PC-9 (cell line): ENCODE results near the gene EPHB1. TPM values are rescaled to one million over a fixed set of nuclear protein-coding genes. Genes with fewer than 3 reads are reported as not detected.

Source experiments
- BruUV-seq: library from RNA; stranded (reverse); fragments of 400-500 nt; replicated peaks from 2 replicates; lab custom pipeline; 2021; lab: Mats Ljungman, UMichigan
- CTCF ChIA-PET: fragments of 300-600 bp; sonication (Branson Sonifier 250); formaldehyde crosslinking; loops from one replicate; lab custom pipeline; 2022; ENCODE audit warnings: antibody characterized with exemption; lab: Charles Lee
- POLR2A ChIA-PET: fragments of 300-600 bp; sonication (Branson Sonifier 250); formaldehyde crosslinking; loops from one replicate; lab custom pipeline; 2022; ENCODE audit warnings: antibody characterized with exemption; ENCODE audit not compliant: unreplicated experiment; lab: Charles Lee
- DNase-seq, 2 experiments: peaks; one replicate each; pipeline versions ENCODE4 v3.0.0 to v3.0.0-alpha.2; 2015 to 2022; ENCODE audit warnings: mixed read lengths in 1 of 2
- H2AFZ ChIP-seq: fragments of 200-600 bp; sonication (generic); 2 replicates; pipeline ENCODE4 v1.8.1; 2017; ENCODE audit warnings: antibody characterized with exemption
- H3F3A ChIP-seq: fragments of 200-600 bp; sonication (generic); 2 replicates; pipeline ENCODE4 v1.8.1; 2017; ENCODE audit warnings: antibody characterized with exemption, mild to moderate bottlenecking, low read depth; ENCODE audit not compliant: insufficient read depth
- H3K27ac ChIP-seq: fragments of 200-600 bp; sonication (generic); 2 replicates; pipeline ENCODE4 v1.6.1; 2016; ENCODE audit warnings: mixed run types
- H3K27me3 ChIP-seq: fragments of 200-600 bp; sonication (generic); 2 replicates; pipeline ENCODE4 v1.6.1; 2016; ENCODE audit warnings: low read depth, mixed run types; ENCODE audit not compliant: insufficient read depth
- H3K36me3 ChIP-seq: fragments of 200-600 bp; sonication (generic); 2 replicates; pipeline ENCODE4 v1.6.1; 2016; ENCODE audit warnings: low read depth, mixed run types
- H3K4me1 ChIP-seq: fragments of 200-600 bp; sonication (generic); replicated peaks from 2 replicates; pipeline ENCODE4 v1.6.1; 2016; ENCODE audit warnings: mixed run types; ENCODE audit not compliant: insufficient read depth
- H3K4me2 ChIP-seq: fragments of 200-600 bp; sonication (generic); 2 replicates; pipeline ENCODE4 v1.6.1; 2017; ENCODE audit warnings: mixed run types
- H3K4me3 ChIP-seq: fragments of 200-600 bp; sonication (generic); 2 replicates; pipeline ENCODE4 v1.6.1; 2016; ENCODE audit warnings: mixed run types
- H3K79me2 ChIP-seq: fragments of 200-600 bp; sonication (generic); 2 replicates; pipeline ENCODE4 v1.6.1; 2017; ENCODE audit warnings: low read depth, mixed run types
- H3K9me2 ChIP-seq: fragments of 200-600 bp; sonication (generic); 2 replicates; pipeline ENCODE4 v1.8.1; 2017; ENCODE audit warnings: mild to moderate bottlenecking; ENCODE audit not compliant: insufficient read depth
- H3K9me3 ChIP-seq: fragments of 200-600 bp; sonication (generic); 2 replicates; pipeline ENCODE4 v1.8.1; 2016; ENCODE audit warnings: low read depth; ENCODE audit not compliant: insufficient read depth
- H4K20me1 ChIP-seq: fragments of 200-600 bp; sonication (generic); 2 replicates; pipeline ENCODE4 v1.8.1; 2017; ENCODE audit not compliant: insufficient read depth
- EZH2 ChIP-seq: fragments of 200-600 bp; sonication (generic); IDR thresholded peaks from 2 replicates; pipeline ENCODE4 v1.8.0; 2017; ENCODE audit warnings: antibody characterized with exemption, low read depth
- intact Hi-C: fragments of 100-400 bp; cut with micrococcal nuclease; formaldehyde crosslinking; loops from one replicate; pipeline ENCODE4 v1.10.0; 2022; ENCODE audit not compliant: unreplicated experiment
- total RNA-seq: library from RNA; stranded (reverse); gene quantifications from 2 replicates; pipeline ENCODE4 v1.2.3, GENCODE V29; 2021
- TF ChIP-seq, protein P1 (sequence below): fragments of 200-600 bp; sonication (generic); conservative IDR thresholded peaks from 2 replicates; pipeline ENCODE4 v1.6.1; 2017; ENCODE audit warnings: mixed run types, antibody characterized with exemption, mild to moderate bottlenecking, moderate library complexity

EPHB1 gene
- total RNA-seq, 1 experiment from 2014 or later: 0.15 TPM

DNA sequence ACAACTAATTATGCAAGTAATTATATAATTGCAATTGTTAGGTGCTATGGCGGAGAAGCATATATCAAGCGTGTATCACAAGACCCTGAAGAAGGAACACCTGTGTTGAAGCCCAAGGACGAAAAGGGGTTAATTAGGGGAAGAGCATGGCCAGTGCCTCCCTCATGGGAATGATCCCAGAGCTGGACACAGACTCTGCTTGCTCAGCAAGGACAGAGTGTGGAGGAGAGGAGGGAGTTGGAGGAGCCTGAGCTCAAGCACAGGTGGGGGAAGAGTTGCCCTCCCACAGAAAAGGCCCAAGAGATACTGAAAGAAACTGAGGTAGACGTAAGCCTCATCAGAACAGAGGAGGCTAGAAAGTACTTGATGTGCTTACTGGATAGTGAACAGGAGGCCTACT lies 423.7 kb downstream of the EPHB1 start:
- Histone ChIP-seq H3K4me2 (no peak overlapping the region), H3K9me2 (no peaks in the 10 kb centered on the region)
- intact Hi-C loops: no loop called here

DNA sequence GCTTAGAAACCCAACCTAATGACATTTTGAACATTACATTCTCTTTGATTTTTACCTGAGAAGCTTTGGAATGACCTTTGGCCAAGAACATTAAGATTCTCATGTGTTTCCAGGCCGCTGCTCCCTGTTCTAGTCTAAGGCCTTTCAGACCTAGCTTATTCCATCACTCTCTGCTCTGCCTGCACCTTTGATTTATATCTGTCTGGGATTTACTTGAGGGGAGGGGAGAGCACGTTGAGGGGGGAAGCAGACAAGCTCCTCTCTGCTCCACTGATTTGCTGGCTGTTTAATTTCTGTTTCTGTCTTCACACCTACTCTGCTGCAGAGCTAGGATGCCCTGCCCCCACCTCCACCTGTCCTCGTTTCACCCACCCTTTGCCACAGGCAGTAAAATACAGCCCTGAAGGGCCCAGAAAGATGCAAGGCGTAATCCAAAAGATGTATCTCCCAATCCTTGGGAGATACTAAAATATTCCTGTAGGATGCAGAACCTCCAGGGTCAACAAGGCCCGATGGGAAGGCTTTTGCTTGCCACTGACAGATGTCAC lies 429.8 kb downstream of the EPHB1 start:
- no TSS peak for BruUV-seq
- H4K20me1 ChIP-seq: peaks cover 4% of the 10 kb centered on the region; the same call in 1 of the 2 replicates
- CTCF ChIA-PET: no interaction called here
- no peaks in the 10 kb centered on the region for H3K4me1 ChIP-seq
- H3K36me3 ChIP-seq: no peaks in the 10 kb centered on the region
- H3F3A ChIP-seq: no peaks in the 10 kb centered on the region
- DNase-seq: no peak
- POLR2A ChIA-PET: no interaction called here
- H3K27ac ChIP-seq: no peak overlapping the region
- H3K79me2 ChIP-seq: no peaks in the 10 kb centered on the region
- H3K9me3 ChIP-seq: no peaks in the 10 kb centered on the region
- intact Hi-C loops: no loop called here
- H3K27me3 ChIP-seq: no peaks in the 10 kb centered on the region
- H2AFZ ChIP-seq: no peak overlapping the region
- no peak overlapping the region for H3K4me3 ChIP-seq
- TF ChIP-seq, protein P1, sequence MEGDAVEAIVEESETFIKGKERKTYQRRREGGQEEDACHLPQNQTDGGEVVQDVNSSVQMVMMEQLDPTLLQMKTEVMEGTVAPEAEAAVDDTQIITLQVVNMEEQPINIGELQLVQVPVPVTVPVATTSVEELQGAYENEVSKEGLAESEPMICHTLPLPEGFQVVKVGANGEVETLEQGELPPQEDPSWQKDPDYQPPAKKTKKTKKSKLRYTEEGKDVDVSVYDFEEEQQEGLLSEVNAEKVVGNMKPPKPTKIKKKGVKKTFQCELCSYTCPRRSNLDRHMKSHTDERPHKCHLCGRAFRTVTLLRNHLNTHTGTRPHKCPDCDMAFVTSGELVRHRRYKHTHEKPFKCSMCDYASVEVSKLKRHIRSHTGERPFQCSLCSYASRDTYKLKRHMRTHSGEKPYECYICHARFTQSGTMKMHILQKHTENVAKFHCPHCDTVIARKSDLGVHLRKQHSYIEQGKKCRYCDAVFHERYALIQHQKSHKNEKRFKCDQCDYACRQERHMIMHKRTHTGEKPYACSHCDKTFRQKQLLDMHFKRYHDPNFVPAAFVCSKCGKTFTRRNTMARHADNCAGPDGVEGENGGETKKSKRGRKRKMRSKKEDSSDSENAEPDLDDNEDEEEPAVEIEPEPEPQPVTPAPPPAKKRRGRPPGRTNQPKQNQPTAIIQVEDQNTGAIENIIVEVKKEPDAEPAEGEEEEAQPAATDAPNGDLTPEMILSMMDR: no peak
- no peak for TF ChIP-seq EZH2
- no peaks in the 10 kb centered on the region for H3K9me2 ChIP-seq
- no peak overlapping the region for H3K4me2 ChIP-seq

More for the DNA sequence above, 423.7 kb downstream of the EPHB1 start:
- Histone ChIP-seq H3K79me2 (no peaks in the 10 kb centered on the region), H3K4me1 (no peaks in the 10 kb centered on the region), H3K9me3 (no peaks in the 10 kb centered on the region), H3K4me3 (no peak overlapping the region), H4K20me1 (no peaks in the 10 kb centered on the region), H3K27me3 (peaks cover 23% of the 10 kb centered on the region), H2AFZ (no peak overlapping the region), H3F3A (no peaks in the 10 kb centered on the region), H3K27ac (no peak overlapping the region), H3K36me3 (no peaks in the 10 kb centered on the region)
- DNase-seq: no peak
- CTCF ChIA-PET: no interaction called here
- POLR2A ChIA-PET: no interaction called here
- TF ChIP-seq EZH2: no peak
- TF ChIP-seq, protein P1: no peak
- no TSS peak for BruUV-seq

DNA sequence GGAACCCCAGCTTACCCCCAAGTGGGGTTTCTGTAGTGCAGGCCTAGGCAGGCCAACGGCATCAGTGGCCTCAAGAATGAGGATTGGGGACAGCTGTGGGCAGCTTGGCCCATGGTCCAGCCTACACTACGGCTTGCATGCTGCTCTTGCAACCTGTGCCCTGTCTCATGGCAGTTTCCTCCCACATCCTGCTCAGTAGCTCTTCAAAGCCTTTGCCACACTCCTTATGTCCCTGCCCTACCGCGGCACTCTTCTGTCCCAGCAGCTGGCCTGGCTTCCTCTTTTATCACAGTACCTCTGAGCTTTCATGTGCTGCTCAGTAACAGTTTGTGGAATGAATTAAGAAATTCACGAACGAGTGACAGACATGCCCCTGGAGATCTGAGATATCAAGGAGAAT lies 431.0 kb downstream of the EPHB1 start:
- Histone ChIP-seq H2AFZ (no peak overlapping the region), H3K9me3 (no peaks in the 10 kb centered on the region), H3K27me3 (no peaks in the 10 kb centered on the region), H3K36me3 (no peaks in the 10 kb centered on the region), H4K20me1 (peaks cover 4% of the 10 kb centered on the region; the same call in 1 of the 2 replicates), H3K27ac (no peak overlapping the region), H3K9me2 (no peaks in the 10 kb centered on the region), H3K4me2 (no peak overlapping the region), H3K4me1 (no peaks in the 10 kb centered on the region), H3K4me3 (no peak overlapping the region), H3K79me2 (no peaks in the 10 kb centered on the region), H3F3A (no peaks in the 10 kb centered on the region)
- no peak for TF ChIP-seq EZH2
- TF ChIP-seq, protein P1: no peak
- BruUV-seq: no TSS peak
- no peak for DNase-seq
- ChIA-PET POLR2A (no interaction called here), CTCF (no interaction called here)
- intact Hi-C loops: no loop called here
